Keratinocyte (primary cell): ENCODE measurements around the gene AXIN2. TPM values are rescaled to one million over a fixed set of nuclear protein-coding genes. Genes with fewer than 3 reads are reported as not detected.
"Not testable (repeated sequence)": the region's sequence is repeated elsewhere in the genome, so short reads cannot be mapped to it uniquely, and the experiment has no call there.

Experiments
- DNase-seq: peaks from one replicate; pipeline ENCODE4 v3.0.0-alpha.2; 2011; ENCODE audit warnings: low read depth, missing footprints, low spot score
- FAIRE-seq: peaks from 2 replicates; lab custom pipeline; 2011; peaks lifted over from hg19 to GRCh38; lab: Jason Lieb, UNC
- H2AFZ ChIP-seq: 2 replicates; pipeline ENCODE4 v1.6.0; 2012; ENCODE audit warnings: low read length, control low read depth, inconsistent platforms; ENCODE audit not compliant: control insufficient read depth
- H3K27ac ChIP-seq: 2 replicates; pipeline ENCODE4 v1.5.1; 2011; ENCODE audit warnings: low read length; ENCODE audit not compliant: control insufficient read depth, insufficient read depth
- H3K27me3 ChIP-seq: 3 replicates; pipeline ENCODE4 v1.6.0; 2011; ENCODE audit warnings: low read length; ENCODE audit not compliant: control insufficient read depth, insufficient read depth; ENCODE audit errors: extremely low read depth
- H3K36me3 ChIP-seq, 2 experiments: 2 replicates in 1 of 2; 3 replicates in 1 of 2; pipeline ENCODE4 v1.5.1; 2011; ENCODE audit warnings: low read length in 2 of 2, mild to moderate bottlenecking in 1 of 2; ENCODE audit not compliant: control insufficient read depth in 2 of 2, insufficient read depth in 2 of 2; ENCODE audit errors: extremely low read depth in 1 of 2
- H3K4me1 ChIP-seq: 3 replicates; pipeline ENCODE4 v1.5.1; 2011; ENCODE audit warnings: low read length; ENCODE audit not compliant: control insufficient read depth, insufficient read depth; ENCODE audit errors: extremely low read depth
- H3K4me2 ChIP-seq: 3 replicates; pipeline ENCODE4 v1.6.0; 2011; ENCODE audit warnings: low read depth, low read length; ENCODE audit not compliant: control insufficient read depth, insufficient read depth; ENCODE audit errors: extremely low read depth
- H3K4me3 ChIP-seq, 3 experiments: fragments of 200-600 bp in 1 of 3; sonication (generic) in 1 of 3; 2 replicates in 2 of 3; 3 replicates in 1 of 3; pipeline ENCODE4 v1.5.1; 2011 to 2016; ENCODE audit warnings: low read length in 3 of 3, mild to moderate bottlenecking in 3 of 3, control low read depth in 2 of 3, inconsistent platforms in 1 of 3, low read depth in 1 of 3, mixed read lengths in 1 of 3, mixed run types in 1 of 3, moderate library complexity in 1 of 3; ENCODE audit not compliant: control insufficient read depth in 2 of 3, insufficient read depth in 2 of 3; ENCODE audit errors: extremely low read depth in 1 of 3
- H3K79me2 ChIP-seq: 2 replicates; pipeline ENCODE4 v1.6.0; 2012; ENCODE audit warnings: low read length; ENCODE audit not compliant: control insufficient read depth, insufficient read depth
- H3K9ac ChIP-seq: 3 replicates; pipeline ENCODE4 v1.6.0; 2011; ENCODE audit warnings: low read length; ENCODE audit not compliant: control insufficient read depth, insufficient read depth; ENCODE audit errors: extremely low read depth
- H3K9me1 ChIP-seq: 3 replicates; pipeline ENCODE4 v1.6.0; 2011; ENCODE audit warnings: low read length; ENCODE audit not compliant: control insufficient read depth, insufficient read depth; ENCODE audit errors: extremely low read depth
- H3K9me3 ChIP-seq: 2 replicates; pipeline ENCODE4 v1.5.1; 2012; ENCODE audit warnings: low read depth, low read length; ENCODE audit not compliant: control insufficient read depth
- H4K20me1 ChIP-seq: 3 replicates; pipeline ENCODE4 v1.6.0; 2011; ENCODE audit warnings: low read length; ENCODE audit not compliant: control insufficient read depth, insufficient read depth; ENCODE audit errors: extremely low read depth
- EZH2 ChIP-seq: IDR thresholded peaks from one replicate; pipeline ENCODE4 v1.6.1; 2012; ENCODE audit warnings: inconsistent platforms, mild to moderate bottlenecking, low read length, moderate library complexity
- dilution Hi-C: fragments of 300-500 bp; cut with MboI; formaldehyde crosslinking; loops from one replicate; pipeline ENCODE4 v1.7.0; 2020; ENCODE audit warnings: low sequenced_read_pairs; ENCODE audit not compliant: extremely low pct_ligation_motif_present
- polyA plus RNA-seq, 5 experiments: library from polyadenylated mRNA; depleted of rRNA in 3 of 5; stranded (reverse) in 3 of 5; stranded (forward) in 1 of 5; unstranded in 1 of 5; fragments of >200 nt; gene quantifications; 1 replicate in 1 of 5; 2 replicates in 3 of 5; 3 replicates in 1 of 5; pipeline versions ENCODE4 v1.2.1 to v1.2.3, GENCODE V29; 2011 to 2012; ENCODE audit warnings: missing spikeins in 2 of 5, low read depth in 1 of 5, low replicate concordance in 1 of 5
- TF ChIP-seq, protein P1 (sequence below), 3 experiments: IDR thresholded peaks in 1 of 3; conservative IDR thresholded peaks in 1 of 3; optimal IDR thresholded peaks in 1 of 3; 2 replicates in 2 of 3; 3 replicates in 1 of 3; pipeline versions ENCODE3 to v1.5.1; 2011; ENCODE audit warnings: low read length in 3 of 3, mild to moderate bottlenecking in 3 of 3, moderate library complexity in 2 of 3, control low read depth in 1 of 3, inconsistent platforms in 1 of 3; ENCODE audit not compliant: insufficient read depth in 2 of 3; ENCODE audit errors: extremely low read depth in 1 of 3

AXIN2 gene
- polyA plus RNA-seq, 1 donor (not counting 4 experiments of a cell fraction or from before 2014, with no cell fraction given) = 0.14 TPM

DNA sequence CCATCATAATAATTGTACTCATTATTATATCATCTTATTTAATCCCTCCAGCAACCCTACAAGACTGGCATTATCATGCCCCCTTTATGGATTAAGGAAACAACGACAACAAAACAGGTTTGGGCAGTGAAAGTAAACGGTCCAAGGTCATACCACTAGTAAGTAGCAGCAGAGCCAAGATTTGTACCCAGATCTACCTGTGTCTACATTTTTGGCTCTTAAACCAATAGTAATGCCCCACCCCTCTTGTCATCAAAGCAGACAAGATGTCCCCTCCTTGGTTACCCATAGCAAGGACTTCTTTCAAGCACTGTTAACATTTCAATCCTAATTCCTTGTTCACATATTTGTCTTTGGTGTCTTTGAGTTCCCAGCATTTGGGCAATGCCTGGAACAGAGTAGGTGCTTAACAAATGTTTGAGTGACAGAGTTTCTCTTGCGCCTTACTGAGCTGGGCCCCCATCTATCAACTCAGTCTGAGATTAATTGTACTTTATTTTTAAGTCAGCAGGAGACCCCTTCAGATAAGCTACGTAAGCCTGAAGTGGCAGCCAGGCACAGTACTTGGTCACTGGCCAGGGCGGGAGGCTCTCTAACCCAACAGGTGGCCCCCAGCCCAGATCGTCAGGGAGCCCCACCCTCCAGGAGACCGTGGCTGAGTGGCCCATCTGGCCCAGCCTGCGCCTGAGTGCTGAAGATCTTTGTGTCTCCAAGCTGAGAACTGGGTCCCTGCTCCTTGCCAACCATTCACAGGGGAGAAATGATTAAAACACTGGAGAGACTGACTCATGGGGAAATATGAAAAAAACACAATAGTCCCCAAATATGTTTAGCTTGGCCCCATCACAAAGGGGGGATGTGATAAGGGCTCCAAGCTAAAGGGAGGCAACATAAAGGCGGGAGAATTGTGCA, 75.8 kb downstream of the AXIN2 start:
- no peaks in the 10 kb centered on the region for H3K9me3 ChIP-seq
- H3K36me3 ChIP-seq = no peaks in the 10 kb centered on the region
- DNase-seq = no peak
- H3K27me3 ChIP-seq = no peaks in the 10 kb centered on the region
- no peaks in the 10 kb centered on the region for H3K9me1 ChIP-seq
- no peaks in the 10 kb centered on the region for H4K20me1 ChIP-seq
- H3K4me1 ChIP-seq = no peaks in the 10 kb centered on the region
- dilution Hi-C loops = no loop called here
- FAIRE-seq = no peak
- TF ChIP-seq, protein P1, sequence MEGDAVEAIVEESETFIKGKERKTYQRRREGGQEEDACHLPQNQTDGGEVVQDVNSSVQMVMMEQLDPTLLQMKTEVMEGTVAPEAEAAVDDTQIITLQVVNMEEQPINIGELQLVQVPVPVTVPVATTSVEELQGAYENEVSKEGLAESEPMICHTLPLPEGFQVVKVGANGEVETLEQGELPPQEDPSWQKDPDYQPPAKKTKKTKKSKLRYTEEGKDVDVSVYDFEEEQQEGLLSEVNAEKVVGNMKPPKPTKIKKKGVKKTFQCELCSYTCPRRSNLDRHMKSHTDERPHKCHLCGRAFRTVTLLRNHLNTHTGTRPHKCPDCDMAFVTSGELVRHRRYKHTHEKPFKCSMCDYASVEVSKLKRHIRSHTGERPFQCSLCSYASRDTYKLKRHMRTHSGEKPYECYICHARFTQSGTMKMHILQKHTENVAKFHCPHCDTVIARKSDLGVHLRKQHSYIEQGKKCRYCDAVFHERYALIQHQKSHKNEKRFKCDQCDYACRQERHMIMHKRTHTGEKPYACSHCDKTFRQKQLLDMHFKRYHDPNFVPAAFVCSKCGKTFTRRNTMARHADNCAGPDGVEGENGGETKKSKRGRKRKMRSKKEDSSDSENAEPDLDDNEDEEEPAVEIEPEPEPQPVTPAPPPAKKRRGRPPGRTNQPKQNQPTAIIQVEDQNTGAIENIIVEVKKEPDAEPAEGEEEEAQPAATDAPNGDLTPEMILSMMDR (optimal IDR thresholded peaks at IDR 0.05 in 1 of 3, IDR thresholded peaks at IDR 0.05 in 1 of 3, conservative IDR thresholded peaks at IDR 0.05 in 1 of 3; ENCODE audit: extremely low read depth in 1 of 3, insufficient read depth in 2 of 3, low read length in 3 of 3) = no peak
- TF ChIP-seq EZH2 = no peak
- no peak overlapping the region for H3K4me3 ChIP-seq
- H3K9ac ChIP-seq = no peak overlapping the region
- no peak overlapping the region for H3K27ac ChIP-seq
- H3K79me2 ChIP-seq = no peaks in the 10 kb centered on the region
- H3K4me2 ChIP-seq = no peak overlapping the region
- no peak overlapping the region for H2AFZ ChIP-seq

DNA sequence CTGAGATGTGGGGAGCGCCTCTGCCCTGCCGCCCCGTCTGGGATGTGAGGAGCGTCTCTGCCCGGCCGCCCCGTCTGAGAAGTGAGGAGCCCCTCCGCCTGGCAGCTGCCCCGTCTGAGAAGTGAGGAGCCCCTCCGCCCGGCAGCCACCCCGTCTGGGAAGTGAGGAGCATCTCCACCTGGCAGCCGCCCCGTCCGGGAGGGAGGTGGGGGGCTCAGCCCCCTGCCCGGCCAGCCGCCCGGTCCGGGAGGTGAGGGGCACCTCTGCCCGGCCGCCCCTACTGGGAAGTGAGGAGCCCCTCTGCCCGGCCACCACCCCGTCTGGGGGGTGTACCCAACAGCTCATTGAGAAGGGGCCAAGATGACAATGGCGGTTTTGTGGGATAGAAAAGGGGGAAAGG, 77.0 kb downstream of the AXIN2 start:
- H3K9me3 ChIP-seq, FAIRE-seq, dilution Hi-C loops: not testable (repeated sequence)

More for the DNA sequence above, 77.0 kb downstream of the AXIN2 start:
- not testable (repeated sequence) for H3K9me1 ChIP-seq, H3K4me1 ChIP-seq, H3K4me2 ChIP-seq, H3K4me3 ChIP-seq, H3K79me2 ChIP-seq, H3K27ac ChIP-seq, H4K20me1 ChIP-seq, H3K27me3 ChIP-seq, H2AFZ ChIP-seq, H3K36me3 ChIP-seq, H3K9ac ChIP-seq, DNase-seq
